Neuronal stem cell (in vitro differentiated cells): ENCODE measurements around the gene PI4KA.

Source experiments
- DNase-seq: peaks from one replicate; pipeline ENCODE4 v3.0.0-alpha.2; 2013; ENCODE audit warnings: low spot score
- H2AFZ ChIP-seq: one replicate; pipeline ENCODE4 v1.6.1; 2013; ENCODE audit warnings: mild to moderate bottlenecking, low read length, inconsistent platforms
- H2AK5ac ChIP-seq: 2 replicates; pipeline ENCODE4 v1.6.1; 2013; ENCODE audit warnings: low read depth, mild to moderate bottlenecking, inconsistent platforms, low read length, moderate library complexity, mixed read lengths
- H2BK120ac ChIP-seq: 2 replicates; pipeline ENCODE4 v1.6.1; 2013; ENCODE audit warnings: low read depth, mild to moderate bottlenecking, inconsistent platforms, low read length, moderate library complexity, mixed read lengths
- H2BK12ac ChIP-seq: one replicate; pipeline ENCODE4 v1.6.1; 2013; ENCODE audit warnings: low read length, inconsistent platforms
- H2BK15ac ChIP-seq: 2 replicates; pipeline ENCODE4 v1.6.1; 2013; ENCODE audit warnings: mild to moderate bottlenecking, low read length, inconsistent platforms, mixed read lengths
- H2BK5ac ChIP-seq: one replicate; pipeline ENCODE4 v1.6.1; 2013; ENCODE audit warnings: inconsistent platforms, mild to moderate bottlenecking, low read length, moderate library complexity
- H3K14ac ChIP-seq: one replicate; pipeline ENCODE4 v1.6.1; 2013; ENCODE audit warnings: low read length, inconsistent platforms
- H3K18ac ChIP-seq: 2 replicates; pipeline ENCODE4 v1.6.1; 2013; ENCODE audit warnings: low read length, inconsistent platforms
- H3K23ac ChIP-seq: 2 replicates; pipeline ENCODE4 v1.6.1; 2013; ENCODE audit warnings: low read depth, mild to moderate bottlenecking, mixed read lengths, low read length, inconsistent platforms; ENCODE audit not compliant: poor library complexity
- H3K27ac ChIP-seq: replicated peaks from 3 replicates; pipeline ENCODE4 v1.5.1; 2013; ENCODE audit warnings: low read length, inconsistent platforms
- H3K27me3 ChIP-seq, 3 experiments: 2 replicates each; pipeline ENCODE4 v1.6.1; 2013; ENCODE audit warnings: low read length in 3 of 3, mild to moderate bottlenecking in 2 of 3, inconsistent platforms in 1 of 3, low read depth in 1 of 3, mixed read lengths in 1 of 3, moderate library complexity in 1 of 3; ENCODE audit not compliant: control insufficient read depth in 3 of 3, insufficient read depth in 3 of 3
- H3K36me3 ChIP-seq, 2 donors: replicated peaks in 1 of 2; 2 replicates each; pipeline ENCODE4 v1.6.1; 2013; ENCODE audit warnings: low read length in 2 of 2; ENCODE audit not compliant: control insufficient read depth in 2 of 2, insufficient read depth in 2 of 2
- H3K4ac ChIP-seq: 2 replicates; pipeline ENCODE4 v1.6.1; 2013; ENCODE audit warnings: inconsistent platforms, mild to moderate bottlenecking, low read length, moderate library complexity
- H3K4me1 ChIP-seq, 2 donors: 1 replicate in 1 of 2; 2 replicates in 1 of 2; pipeline ENCODE4 v1.6.1; 2013; ENCODE audit warnings: low read length in 2 of 2, low read depth in 1 of 2; ENCODE audit not compliant: control insufficient read depth in 2 of 2, insufficient read depth in 1 of 2
- H3K4me2 ChIP-seq: one replicate; pipeline ENCODE4 v1.6.1; 2013; ENCODE audit warnings: mild to moderate bottlenecking, low read length, inconsistent platforms; ENCODE audit not compliant: insufficient read depth, poor library complexity, severe bottlenecking
- H3K4me3 ChIP-seq, 2 donors: 2 replicates each; pipeline ENCODE4 v1.5.1; 2013; ENCODE audit warnings: low read length in 2 of 2, mild to moderate bottlenecking in 2 of 2, inconsistent platforms in 1 of 2, moderate library complexity in 1 of 2
- H3K79me1 ChIP-seq: one replicate; pipeline ENCODE4 v1.6.1; 2013; ENCODE audit warnings: low read depth, mild to moderate bottlenecking, inconsistent platforms, low read length, moderate library complexity
- H3K9ac ChIP-seq: one replicate; pipeline ENCODE4 v1.6.1; 2013; ENCODE audit warnings: mild to moderate bottlenecking, low read depth, low read length, inconsistent platforms; ENCODE audit not compliant: poor library complexity
- H3K9me3 ChIP-seq, 2 donors: replicated peaks in 1 of 2; 2 replicates each; pipeline versions ENCODE3 to v1.6.1; 2013; ENCODE audit warnings: low read length in 2 of 2, mild to moderate bottlenecking in 2 of 2, inconsistent platforms in 1 of 2, low read depth in 1 of 2, mixed read lengths in 1 of 2, moderate library complexity in 1 of 2; ENCODE audit not compliant: control insufficient read depth in 2 of 2, insufficient read depth in 1 of 2
- H4K8ac ChIP-seq: one replicate; pipeline ENCODE4 v1.6.1; 2013; ENCODE audit warnings: low read depth, mild to moderate bottlenecking, inconsistent platforms, low read length, moderate library complexity
- H4K91ac ChIP-seq: one replicate; pipeline ENCODE4 v1.6.1; 2013; ENCODE audit warnings: low read length, low read depth, mild to moderate bottlenecking, inconsistent platforms; ENCODE audit not compliant: poor library complexity
- WGBS, 2 donors: extraction: QIAGEN DNeasy Blood & Tissue Kit; methylation state at CpG; one replicate each; pipeline ENCODE4 v1.1.7; 2013; ENCODE audit warnings: missing lambda C conversion rate in 2 of 2, mixed read lengths in 1 of 2; ENCODE audit not compliant: insufficient read length in 2 of 2, insufficient replicate concordance in 1 of 2; ENCODE audit errors: extremely low coverage in 2 of 2; 5-methylcytosine and 5-hydroxymethylcytosine counted together

PI4KA gene

GRCh38 chr22:20885017-20885556 is 26.5 kb upstream of the PI4KA start:
- no peak overlapping the region for H2BK5ac ChIP-seq
- H2BK120ac ChIP-seq: no peak overlapping the region
- no peak overlapping the region for H3K14ac ChIP-seq
- H3K27me3 ChIP-seq: no peaks in the 10 kb centered on the region
- no peak overlapping the region for H3K9ac ChIP-seq
- no peak overlapping the region for H3K23ac ChIP-seq
- H2AFZ ChIP-seq: no peak overlapping the region
- H3K4ac ChIP-seq: no peak overlapping the region
- no peak overlapping the region for H2BK15ac ChIP-seq
- no peaks in the 10 kb centered on the region for H3K9me3 ChIP-seq
- no peak overlapping the region for H2BK12ac ChIP-seq
- H3K4me3 ChIP-seq: no peak overlapping the region
- no peak overlapping the region for H4K91ac ChIP-seq
- H3K27ac ChIP-seq: no peak overlapping the region
- no peaks in the 10 kb centered on the region for H3K79me1 ChIP-seq
- H2AK5ac ChIP-seq: no peak overlapping the region
- DNase-seq: no peak
- H4K8ac ChIP-seq: no peak overlapping the region
- no CpG with 5 or more reads among the region's 8 CpGs for WGBS, 2 donors
- H3K36me3 ChIP-seq: peaks cover 22 to 68% of the 10 kb centered on the region in 2 donors
- H3K18ac ChIP-seq: no peak overlapping the region
- H3K4me1 ChIP-seq: peaks cover 0 to 3% of the 10 kb centered on the region in 2 donors
- H3K4me2 ChIP-seq: no peak overlapping the region

- Histone ChIP-seq H4K91ac (no peak overlapping the region), H3K4me1 (peaks cover 0 to 3% of the 10 kb centered on the region in 2 donors), H3K23ac (no peak overlapping the region), H3K9me3 (no peaks in the 10 kb centered on the region), H3K36me3 (peaks cover 22 to 61% of the 10 kb centered on the region in 2 donors), H3K18ac (no peak overlapping the region), H2BK15ac (no peak overlapping the region), H3K27me3 (no peaks in the 10 kb centered on the region), H3K4me3 (no peak overlapping the region), H3K79me1 (no peaks in the 10 kb centered on the region), H3K4me2 (no peak overlapping the region), H2BK120ac (no peak overlapping the region), H3K9ac (no peak overlapping the region), H3K4ac (no peak overlapping the region), H3K27ac (no peak overlapping the region), H2BK5ac (no peak overlapping the region), H3K14ac (no peak overlapping the region), H2AFZ (no peak overlapping the region), H2AK5ac (no peak overlapping the region), H2BK12ac (no peak overlapping the region), H4K8ac (no peak overlapping the region)
- DNase-seq: no peak
- no CpG with 5 or more reads among the region's 4 CpGs for WGBS, 2 donors
Observed at GRCh38 chr22:20884454-20884853, 25.8 kb upstream of the PI4KA start.

GRCh38 chr22:20882855-20883254 is 24.2 kb upstream of the PI4KA start:
- Histone ChIP-seq H3K27me3 (no peaks in the 10 kb centered on the region), H3K4me1 (peaks cover 0 to 3% of the 10 kb centered on the region in 2 donors), H4K8ac (no peak overlapping the region), H3K9me3 (no peaks in the 10 kb centered on the region), H3K36me3 (peaks cover 14 to 47% of the 10 kb centered on the region in 2 donors), H3K4me2 (no peak overlapping the region), H3K79me1 (no peaks in the 10 kb centered on the region), H3K23ac (no peak overlapping the region), H2AK5ac (no peak overlapping the region), H3K4me3 (no peak overlapping the region), H2BK15ac (no peak overlapping the region), H3K18ac (no peak overlapping the region), H4K91ac (no peak overlapping the region), H3K14ac (no peak overlapping the region), H3K27ac (no peak overlapping the region), H2BK12ac (no peak overlapping the region), H2BK5ac (no peak overlapping the region), H2BK120ac (no peak overlapping the region), H3K4ac (no peak overlapping the region), H3K9ac (no peak overlapping the region), H2AFZ (no peak overlapping the region)
- whole genome bisulfite sequencing, 2 donors: no CpG with 5 or more reads among the region's 6 CpGs
- no peak for DNase-seq

- H4K8ac ChIP-seq: no peak overlapping the region
- peaks cover 0 to 3% of the 10 kb centered on the region in 2 donors for H3K4me1 ChIP-seq
- H3K4ac ChIP-seq: no peak overlapping the region
- no peaks in the 10 kb centered on the region for H3K79me1 ChIP-seq
- no peak overlapping the region for H3K14ac ChIP-seq
- H3K27me3 ChIP-seq: no peaks in the 10 kb centered on the region
- no peak overlapping the region for H3K9ac ChIP-seq
- no peak overlapping the region for H3K4me2 ChIP-seq
- no peak for DNase-seq
- WGBS, 2 donors: no CpG with 5 or more reads among the region's 9 CpGs
- no peak overlapping the region for H2BK120ac ChIP-seq
- H2AK5ac ChIP-seq: no peak overlapping the region
- no peak overlapping the region for H2BK5ac ChIP-seq
- H3K4me3 ChIP-seq: no peak overlapping the region
- peaks cover 12 to 44% of the 10 kb centered on the region in 2 donors for H3K36me3 ChIP-seq
- H3K23ac ChIP-seq: no peak overlapping the region
- H2AFZ ChIP-seq: no peak overlapping the region
- no peak overlapping the region for H3K27ac ChIP-seq
- H2BK15ac ChIP-seq: no peak overlapping the region
- no peak overlapping the region for H4K91ac ChIP-seq
- no peak overlapping the region for H3K18ac ChIP-seq
- no peak overlapping the region for H2BK12ac ChIP-seq
- no peaks in the 10 kb centered on the region for H3K9me3 ChIP-seq
Observed at GRCh38 chr22:20881869-20882815, 23.5 kb upstream of the PI4KA start.
